ENCODE measurements around the gene ALKAL2.

The ALKAL2 gene

DNA sequence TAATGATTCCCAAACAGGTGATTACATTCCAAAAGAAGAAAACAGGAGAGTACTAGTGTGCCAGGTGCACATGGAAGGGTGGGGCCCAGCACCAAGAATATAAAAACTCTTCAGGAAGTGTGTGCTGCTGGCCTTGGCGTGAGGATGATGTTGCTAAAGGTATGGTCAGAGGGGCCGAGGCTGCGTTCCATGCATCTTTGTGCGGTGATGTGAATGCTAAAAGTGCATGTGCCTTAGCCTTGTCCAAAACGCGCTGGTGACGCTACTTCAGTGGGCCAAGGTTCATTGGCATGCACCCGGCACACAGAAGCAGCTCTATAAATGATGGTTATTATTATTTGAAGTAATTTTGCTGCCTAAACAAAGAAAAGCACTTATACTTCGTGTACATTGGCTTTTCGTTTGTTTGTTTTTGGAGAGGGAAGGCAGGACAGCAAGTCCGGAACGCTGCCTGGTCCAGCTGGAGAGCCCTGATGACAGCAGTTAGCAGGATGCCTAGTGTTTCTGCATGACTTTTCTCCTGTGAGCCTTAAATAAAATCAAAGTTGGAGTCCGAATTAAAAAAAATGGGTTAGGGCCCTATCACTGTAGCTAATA is 2.9 kb downstream of the ALKAL2 start:
- H3K4me3 ChIP-seq (ENCODE audit: low read depth, low read length), result no peak overlapping the region
- TF ChIP-seq, protein P1, sequence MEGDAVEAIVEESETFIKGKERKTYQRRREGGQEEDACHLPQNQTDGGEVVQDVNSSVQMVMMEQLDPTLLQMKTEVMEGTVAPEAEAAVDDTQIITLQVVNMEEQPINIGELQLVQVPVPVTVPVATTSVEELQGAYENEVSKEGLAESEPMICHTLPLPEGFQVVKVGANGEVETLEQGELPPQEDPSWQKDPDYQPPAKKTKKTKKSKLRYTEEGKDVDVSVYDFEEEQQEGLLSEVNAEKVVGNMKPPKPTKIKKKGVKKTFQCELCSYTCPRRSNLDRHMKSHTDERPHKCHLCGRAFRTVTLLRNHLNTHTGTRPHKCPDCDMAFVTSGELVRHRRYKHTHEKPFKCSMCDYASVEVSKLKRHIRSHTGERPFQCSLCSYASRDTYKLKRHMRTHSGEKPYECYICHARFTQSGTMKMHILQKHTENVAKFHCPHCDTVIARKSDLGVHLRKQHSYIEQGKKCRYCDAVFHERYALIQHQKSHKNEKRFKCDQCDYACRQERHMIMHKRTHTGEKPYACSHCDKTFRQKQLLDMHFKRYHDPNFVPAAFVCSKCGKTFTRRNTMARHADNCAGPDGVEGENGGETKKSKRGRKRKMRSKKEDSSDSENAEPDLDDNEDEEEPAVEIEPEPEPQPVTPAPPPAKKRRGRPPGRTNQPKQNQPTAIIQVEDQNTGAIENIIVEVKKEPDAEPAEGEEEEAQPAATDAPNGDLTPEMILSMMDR (IDR thresholded peaks at IDR 0.05; ENCODE audit: low read depth, low read length), result no peak

GRCh38 chr2:283996-284794 is 3.7 kb downstream of the ALKAL2 start:
- no peak overlapping the region for H3K4me3 ChIP-seq (ENCODE audit: low read depth, low read length)
- TF ChIP-seq, protein P1 (IDR thresholded peaks at IDR 0.05; ENCODE audit: low read depth, low read length), result no peak

DNA sequence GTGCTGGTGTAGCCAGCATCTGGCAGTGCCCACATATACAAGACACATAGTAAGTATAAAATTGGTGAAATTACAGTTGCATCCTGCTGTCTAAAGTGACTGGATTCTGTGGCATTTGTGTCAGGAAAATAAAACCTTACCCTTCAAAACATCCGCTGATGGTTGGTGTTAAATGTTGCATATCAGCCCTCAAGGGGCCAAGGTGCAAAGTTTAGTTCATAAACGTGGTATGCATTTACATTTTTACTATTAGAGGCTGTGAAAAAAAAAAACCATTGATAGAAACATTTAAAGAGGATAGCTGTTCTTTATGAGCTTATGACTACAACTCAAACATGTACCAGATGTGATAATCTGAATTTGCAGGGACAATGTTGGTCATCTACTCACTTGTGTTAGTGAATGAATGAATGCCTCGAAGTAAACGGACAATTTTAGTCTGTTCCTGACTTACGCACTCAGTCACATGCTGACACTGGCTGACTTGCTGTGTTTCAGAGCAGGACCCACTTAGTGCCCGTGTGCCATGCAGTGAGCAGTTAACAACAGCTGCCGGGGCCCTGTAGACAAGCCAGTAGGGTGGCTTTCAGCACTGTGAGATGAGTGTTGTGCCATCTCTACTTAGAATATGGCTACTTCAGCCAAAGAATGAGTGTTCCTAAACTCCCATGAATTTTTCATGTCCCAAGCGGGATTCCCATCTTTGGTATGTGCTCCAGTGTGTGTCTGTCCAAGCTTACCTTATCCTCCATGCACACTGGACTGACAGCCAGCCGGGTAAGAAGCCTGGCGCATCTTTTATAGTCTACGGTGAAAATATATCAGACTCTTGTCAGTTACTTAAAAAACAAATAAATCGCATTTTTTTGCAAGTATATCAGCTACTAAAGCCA is 5.3 kb downstream of the ALKAL2 start:
- no peak overlapping the region for H3K4me3 ChIP-seq (ENCODE audit: low read depth, low read length)
- TF ChIP-seq, protein P1 (IDR thresholded peaks at IDR 0.05; ENCODE audit: low read depth, low read length), result no peak

GRCh38 chr2:281381-281780 is 6.5 kb downstream of the ALKAL2 start:
- TF ChIP-seq, protein P1 (IDR thresholded peaks at IDR 0.05; ENCODE audit: low read depth, low read length), result no peak
- H3K4me3 ChIP-seq (ENCODE audit: low read depth, low read length), result no peak overlapping the region

GRCh38 chr2:280650-281110 is 7.2 kb downstream of the ALKAL2 start:
- TF ChIP-seq, protein P1 (IDR thresholded peaks at IDR 0.05; ENCODE audit: low read depth, low read length), result no peak

DNA sequence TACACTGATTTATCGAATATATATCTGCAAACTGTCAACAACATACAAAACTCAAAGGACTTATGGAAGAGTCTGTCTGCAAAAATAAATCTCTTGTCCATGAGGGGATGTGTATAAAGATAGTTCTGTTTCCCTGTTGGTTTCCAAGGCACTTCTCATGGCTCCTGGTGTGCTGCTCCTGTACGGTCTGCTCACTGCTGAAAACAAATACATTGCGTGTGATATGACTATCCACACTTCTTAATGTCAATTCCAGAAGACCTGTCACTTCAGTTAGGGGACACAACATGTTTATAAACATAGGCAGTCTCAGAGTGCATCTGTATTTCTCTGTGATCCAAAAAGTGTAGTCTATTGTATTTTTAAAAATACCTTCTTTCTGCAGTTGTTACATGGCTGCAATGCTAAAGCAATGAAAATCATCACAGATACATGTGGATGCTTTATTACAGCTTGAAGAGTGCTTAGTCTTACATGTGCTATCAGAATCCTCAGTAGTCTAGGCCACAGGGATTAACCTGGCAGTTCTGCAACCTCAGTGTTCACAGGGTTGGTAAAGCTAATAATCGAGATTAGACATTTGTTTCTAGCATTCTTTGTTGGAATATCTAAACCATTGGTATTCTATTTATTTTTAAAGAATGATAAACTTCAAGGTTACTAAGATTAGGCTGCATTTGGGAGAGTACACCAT is 7.8 kb downstream of the ALKAL2 start:
- no peak overlapping the region for H3K4me3 ChIP-seq (ENCODE audit: low read depth, low read length)
- TF ChIP-seq, protein P1 (IDR thresholded peaks at IDR 0.05; ENCODE audit: low read depth, low read length), result no peak

More at GRCh38 chr2:280650-281110, 7.2 kb downstream of the ALKAL2 start:
- no peak overlapping the region for H3K4me3 ChIP-seq (ENCODE audit: low read depth, low read length)

All from WI38 (cell line).